Head of caudate nucleus (tissue), 42 donors: ENCODE measurements around the gene CSNK2B.
"Not testable (repeated sequence)": the region's sequence is repeated elsewhere in the genome, so short reads cannot be mapped to it uniquely, and the experiment has no call there.

Source experiments
- DNase-seq, 42 donors: peaks; one replicate each; pipeline versions ENCODE4 v3.0.0 to v3.0.0-alpha.2; 2020 to 2021; ENCODE audit warnings: mixed read lengths in 7 of 42
- intact Hi-C: fragments of 100-400 bp; cut with DNase I; formaldehyde crosslinking; loops from one replicate; pipeline ENCODE4 v1.15.0; 2022

The CSNK2B gene

DNA sequence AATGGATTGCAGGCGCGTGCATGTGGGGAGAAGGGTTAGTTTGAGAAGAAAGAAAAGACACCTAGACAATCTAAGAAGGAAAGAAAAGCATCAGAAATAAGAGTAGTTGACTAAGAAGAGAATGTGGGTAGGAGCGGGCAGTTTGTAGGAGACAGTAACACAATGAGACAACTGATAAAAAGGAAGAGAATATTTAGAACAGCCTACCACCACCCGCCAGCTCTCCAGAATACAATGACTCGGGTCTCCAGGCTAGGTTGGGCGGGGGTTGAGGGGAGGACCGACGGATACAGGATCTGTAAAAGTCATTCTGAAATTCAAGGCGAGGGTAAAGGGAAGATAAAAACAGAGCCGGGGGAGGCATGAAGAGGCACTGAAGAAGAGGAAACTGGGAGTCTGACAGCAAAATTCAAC lies 36.5 kb downstream of the CSNK2B start:
- intact Hi-C loops: no loop called here
- peak in 3 of 42 donors; percentile 26 to 50 (median 39) for DNase-seq

DNA sequence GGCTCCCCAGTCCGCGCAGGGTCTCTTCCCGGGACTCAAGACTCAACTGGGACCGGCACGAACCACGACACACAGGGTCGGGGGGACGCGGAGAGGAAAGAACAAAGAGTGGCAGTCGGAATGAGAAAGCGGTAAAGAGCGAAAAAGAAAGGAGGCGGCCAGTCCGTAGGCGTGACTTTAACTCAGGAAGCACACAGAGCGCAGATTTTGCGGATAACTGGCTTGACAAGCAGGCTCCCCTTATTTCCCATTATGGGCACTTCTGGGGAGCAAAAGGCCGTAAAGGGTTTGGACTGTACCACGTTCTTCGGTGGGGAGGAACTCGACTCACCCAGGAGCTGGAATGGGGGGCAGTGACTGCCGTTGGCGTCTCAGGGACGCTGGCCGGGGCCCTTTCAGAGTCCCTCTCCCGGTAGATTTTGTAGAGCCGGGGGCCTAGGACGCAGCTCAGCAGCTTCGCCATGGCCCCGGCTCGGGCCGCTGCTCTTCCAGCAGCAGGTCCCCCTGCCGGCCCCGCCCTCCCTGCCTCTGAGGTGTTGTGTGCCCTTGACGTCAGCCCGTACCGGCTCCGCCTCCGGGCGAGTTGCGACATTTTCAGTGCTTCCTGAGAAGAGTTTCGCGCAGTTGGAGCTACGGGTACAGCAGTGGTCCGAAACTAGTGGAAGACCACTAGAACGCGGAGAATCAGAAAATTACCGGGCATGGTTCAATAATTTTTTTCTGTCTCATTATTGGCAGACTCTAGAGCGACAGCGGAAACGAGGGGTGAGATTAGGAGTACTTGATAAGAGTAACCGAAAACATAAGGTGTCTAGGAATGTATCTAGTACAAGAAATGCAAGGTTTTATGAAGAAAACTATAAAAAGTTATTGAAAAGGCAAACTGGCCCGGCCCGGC lies 37.2 kb downstream of the CSNK2B start, which contains the start of gene ABHD16A:
TSS of gene ABHD16A (minus strand) at position 506 of the 898 bp plus-strand sequence. CDS start at position 463, 43 bp downstream.
- intact Hi-C loops: no loop called here

DNA sequence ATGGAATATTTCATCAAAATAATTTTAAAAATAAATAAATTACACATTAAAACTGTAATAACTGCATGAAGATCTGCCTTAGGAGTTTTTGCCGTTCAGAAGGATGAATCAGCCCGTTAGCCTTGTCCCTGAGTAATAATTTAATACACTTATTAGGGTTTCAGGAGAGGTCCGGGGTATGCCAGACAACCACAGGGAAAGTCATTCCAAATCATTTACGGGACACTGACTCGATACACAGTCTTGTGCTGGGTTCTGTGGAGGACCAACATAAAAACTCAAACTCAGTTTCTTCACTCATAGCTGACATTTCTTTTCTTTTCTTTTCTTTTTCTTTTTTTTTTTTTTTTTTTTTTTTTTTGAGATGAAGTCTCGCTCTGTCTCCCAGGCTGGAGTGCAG lies 40.1 kb downstream of the CSNK2B start:
- intact Hi-C loops: no loop called here
- no peak for DNase-seq

More for the DNA sequence above, 37.2 kb downstream of the CSNK2B start, which contains the start of gene ABHD16A:
- peak; percentile 97 to 100 (median 99) for DNase-seq

DNA sequence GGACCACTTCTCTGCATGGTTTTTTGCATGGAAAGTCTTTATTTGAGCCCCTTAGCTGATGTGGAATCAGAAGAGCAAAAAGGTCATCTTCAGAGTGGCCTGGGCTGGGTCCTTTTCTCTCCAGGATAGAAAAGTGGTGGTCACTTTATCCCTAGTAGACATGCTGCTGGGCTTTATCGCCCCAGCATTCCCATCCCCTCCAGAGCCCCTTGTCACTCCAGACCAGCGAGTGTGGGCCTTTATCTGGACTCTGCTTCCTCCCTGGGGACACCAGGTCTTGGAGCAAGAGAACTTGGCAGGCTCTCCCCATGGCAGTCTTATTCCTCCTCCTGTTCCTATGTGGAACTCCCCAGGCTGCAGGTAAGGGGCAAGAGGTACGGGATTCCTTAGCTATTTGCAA lies 40.7 kb downstream of the CSNK2B start, which contains the start of gene LY6G6F:
TSS of gene LY6G6F (plus strand) at position 268 of the 400 bp plus-strand sequence. CDS start at position 309, 41 bp downstream.
- DNase-seq: no peak
- intact Hi-C loops: no loop called here

DNA sequence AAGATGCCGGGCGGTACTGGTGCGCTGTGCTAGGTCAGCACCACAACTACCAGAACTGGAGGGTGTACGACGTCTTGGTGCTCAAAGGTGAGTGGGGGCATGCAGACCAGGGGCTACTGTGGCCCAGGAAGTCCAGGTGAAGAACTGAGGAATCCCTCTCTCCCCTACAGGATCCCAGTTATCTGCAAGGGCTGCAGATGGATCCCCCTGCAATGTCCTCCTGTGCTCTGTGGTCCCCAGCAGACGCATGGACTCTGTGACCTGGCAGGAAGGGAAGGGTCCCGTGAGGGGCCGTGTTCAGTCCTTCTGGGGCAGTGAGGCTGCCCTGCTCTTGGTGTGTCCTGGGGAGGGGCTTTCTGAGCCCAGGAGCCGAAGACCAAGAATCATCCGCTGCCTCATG lies 41.8 kb downstream of the CSNK2B start:
- intact Hi-C loops: no loop called here
- DNase-seq: no peak

DNA sequence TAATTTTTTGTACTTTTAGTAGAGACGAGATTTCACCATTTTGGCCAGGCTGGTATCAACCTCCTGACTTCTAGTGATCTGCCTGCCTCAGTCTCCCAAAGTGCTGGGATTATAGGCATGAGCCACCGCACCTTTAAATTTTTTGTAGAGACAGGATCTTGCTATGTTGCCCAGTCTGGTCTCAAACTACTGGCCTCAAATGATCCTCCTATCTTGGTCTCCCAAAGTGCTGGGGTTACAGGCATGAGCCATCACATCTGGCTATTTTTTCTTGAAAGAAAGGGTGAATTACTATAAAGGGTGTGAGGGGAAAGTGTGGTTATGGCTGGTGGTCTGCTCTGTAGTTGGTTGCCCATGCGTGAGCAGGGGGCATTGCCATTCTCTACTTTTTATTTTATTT lies 42.3 kb downstream of the CSNK2B start:
- no peak for DNase-seq
- intact Hi-C loops: no loop called here

DNA sequence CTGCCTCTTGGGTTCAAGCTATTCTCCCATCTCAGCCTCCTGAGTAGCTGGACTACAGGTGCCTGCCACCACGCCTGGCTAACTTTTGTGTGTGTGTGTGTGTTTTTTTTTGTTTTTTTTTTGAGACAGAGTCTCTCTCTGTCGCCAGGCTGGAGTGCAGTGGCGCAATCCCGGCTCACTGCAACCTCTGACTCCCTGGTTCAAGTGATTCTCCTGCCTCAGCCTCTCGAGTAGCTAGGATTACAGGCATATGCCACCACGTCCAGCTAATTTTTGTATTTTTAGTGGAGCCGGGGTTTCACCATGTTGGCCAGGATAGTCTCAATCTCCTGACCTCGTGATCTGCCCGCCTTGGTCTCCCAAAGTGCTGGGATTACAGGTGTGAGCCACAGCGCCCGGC lies 43.3 kb downstream of the CSNK2B start:
- DNase-seq, intact Hi-C loops: not testable (repeated sequence)

DNA sequence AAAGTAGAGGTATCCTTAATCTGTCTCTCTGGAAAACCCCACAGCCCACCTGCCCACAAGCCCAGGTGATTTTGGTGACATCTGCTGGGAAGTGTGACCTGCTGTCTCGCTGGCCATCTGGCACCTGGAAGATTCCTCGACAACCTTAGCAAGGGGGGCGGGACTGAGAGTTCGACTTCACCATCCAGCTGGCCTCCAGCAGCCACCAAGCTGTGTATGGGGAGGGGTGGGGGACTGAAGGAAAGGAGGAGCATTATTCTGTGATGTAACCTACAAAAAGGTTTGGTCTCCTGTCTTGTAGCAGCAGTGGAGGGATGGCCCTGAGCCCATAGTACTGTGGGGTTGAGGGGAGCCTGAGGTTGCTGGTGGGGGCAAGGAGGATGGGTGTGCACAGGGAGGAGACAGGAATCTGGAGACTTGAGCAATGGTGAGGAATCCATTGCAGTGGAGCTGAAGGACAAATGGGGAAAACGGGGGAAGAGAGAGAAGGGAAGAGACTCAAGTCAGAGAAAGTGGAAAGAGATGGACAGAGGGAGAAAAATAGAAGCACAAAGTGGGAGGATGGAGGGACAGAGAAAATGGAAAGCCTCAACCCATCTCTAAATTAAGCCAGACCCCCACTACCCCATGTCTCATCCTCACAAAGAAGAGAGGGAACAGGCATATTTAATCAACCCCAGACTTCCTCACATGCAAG lies 44.8 kb downstream of the CSNK2B start:
- intact Hi-C loops: no loop called here
- DNase-seq: no peak

DNA sequence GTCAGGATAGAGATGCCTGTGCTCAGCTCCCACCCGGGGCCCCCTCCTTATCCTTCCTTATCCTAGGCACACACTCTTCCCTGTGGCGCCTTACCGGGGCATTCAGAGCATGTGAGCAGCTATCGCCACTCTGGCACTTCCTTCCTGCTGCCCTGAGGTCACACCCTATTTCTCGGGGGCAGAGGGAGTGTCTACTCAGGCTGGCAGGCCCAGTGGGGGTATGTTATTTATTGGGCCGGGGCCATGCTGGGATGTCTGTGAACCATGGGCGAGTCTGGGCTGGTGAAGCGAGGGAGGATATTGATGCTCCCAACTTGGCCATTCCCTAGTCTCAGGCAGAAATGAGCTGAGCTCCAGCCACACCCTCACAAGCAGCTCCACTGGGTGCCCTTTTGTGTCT lies 45.4 kb downstream of the CSNK2B start:
- no peak for DNase-seq
- intact Hi-C loops: no loop called here

DNA sequence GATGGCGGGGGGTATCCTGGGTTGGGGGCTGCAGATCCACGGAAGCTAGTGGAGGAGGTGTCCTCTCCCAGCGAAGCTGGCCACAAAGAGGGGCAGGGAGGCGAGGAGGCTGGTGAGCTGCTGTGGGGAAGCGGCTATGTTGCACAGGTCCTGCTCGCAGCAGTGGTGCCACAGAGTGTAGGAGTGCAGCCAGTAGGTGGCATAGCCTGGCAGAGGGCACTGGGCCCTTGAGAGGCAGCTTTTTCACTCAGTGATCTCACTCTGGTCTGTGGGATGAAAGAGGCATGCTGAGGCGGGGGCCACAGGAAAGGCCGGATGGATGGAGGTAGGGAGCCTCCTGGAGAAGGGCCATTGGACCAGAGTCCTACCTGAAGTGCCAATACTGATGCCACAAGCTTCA lies 46.4 kb downstream of the CSNK2B start:
- intact Hi-C loops: no loop called here
- DNase-seq: no peak

DNA sequence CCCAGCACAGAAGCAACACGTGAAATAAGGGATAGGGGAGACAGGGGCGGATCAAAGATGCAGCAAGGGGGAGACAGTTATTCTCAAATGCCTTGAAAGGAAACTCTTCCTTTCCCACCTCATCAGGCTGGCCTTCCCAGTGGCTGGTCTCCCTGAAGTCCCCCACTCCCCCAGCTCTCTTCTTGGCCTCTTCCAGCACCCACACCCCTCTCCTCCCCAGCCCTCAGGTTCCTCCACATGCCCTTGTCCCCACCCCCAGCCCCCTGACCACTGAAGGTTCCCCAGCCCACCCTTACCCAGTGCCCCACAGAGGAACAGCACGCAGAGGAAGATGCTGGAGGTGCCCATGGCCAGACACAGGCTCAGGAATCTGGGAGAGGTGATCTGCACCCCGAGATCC lies 47.6 kb downstream of the CSNK2B start:
- no peak for DNase-seq
- intact Hi-C loops: no loop called here

DNA sequence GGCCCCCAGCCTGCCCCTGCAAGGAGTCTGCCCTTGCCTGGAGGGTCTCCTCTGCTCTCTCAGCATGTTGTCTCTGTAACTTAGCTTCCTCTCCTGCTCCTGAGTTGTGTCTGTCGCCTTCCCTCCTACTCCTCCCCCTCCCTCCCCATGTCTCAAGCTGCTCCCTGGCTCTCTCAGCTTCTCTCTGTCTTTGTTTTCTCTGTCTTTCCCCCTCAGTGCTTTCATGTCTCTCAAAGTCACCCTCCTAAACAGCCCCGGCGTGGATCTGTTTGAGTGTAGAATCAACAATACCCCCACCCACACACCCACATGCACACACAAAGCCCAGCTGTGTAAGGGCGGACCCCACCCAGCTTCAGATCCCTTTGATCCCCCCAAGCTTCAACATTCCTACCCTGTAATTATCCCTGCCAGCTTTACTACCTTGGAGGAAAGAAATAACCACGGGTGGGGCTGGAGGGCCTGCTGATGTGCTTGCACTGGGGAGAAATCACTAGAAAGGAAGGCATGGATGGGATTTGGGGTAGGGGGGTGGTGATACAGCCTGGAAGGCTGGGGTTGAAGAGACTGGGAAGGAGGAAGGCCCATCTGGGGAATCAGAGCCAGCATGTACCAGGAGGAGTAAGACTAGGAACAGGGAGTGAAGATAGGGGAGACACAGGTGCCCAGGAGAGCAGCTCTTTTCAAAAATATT lies 48.3 kb downstream of the CSNK2B start:
- intact Hi-C loops: no loop called here
- no peak for DNase-seq

DNA sequence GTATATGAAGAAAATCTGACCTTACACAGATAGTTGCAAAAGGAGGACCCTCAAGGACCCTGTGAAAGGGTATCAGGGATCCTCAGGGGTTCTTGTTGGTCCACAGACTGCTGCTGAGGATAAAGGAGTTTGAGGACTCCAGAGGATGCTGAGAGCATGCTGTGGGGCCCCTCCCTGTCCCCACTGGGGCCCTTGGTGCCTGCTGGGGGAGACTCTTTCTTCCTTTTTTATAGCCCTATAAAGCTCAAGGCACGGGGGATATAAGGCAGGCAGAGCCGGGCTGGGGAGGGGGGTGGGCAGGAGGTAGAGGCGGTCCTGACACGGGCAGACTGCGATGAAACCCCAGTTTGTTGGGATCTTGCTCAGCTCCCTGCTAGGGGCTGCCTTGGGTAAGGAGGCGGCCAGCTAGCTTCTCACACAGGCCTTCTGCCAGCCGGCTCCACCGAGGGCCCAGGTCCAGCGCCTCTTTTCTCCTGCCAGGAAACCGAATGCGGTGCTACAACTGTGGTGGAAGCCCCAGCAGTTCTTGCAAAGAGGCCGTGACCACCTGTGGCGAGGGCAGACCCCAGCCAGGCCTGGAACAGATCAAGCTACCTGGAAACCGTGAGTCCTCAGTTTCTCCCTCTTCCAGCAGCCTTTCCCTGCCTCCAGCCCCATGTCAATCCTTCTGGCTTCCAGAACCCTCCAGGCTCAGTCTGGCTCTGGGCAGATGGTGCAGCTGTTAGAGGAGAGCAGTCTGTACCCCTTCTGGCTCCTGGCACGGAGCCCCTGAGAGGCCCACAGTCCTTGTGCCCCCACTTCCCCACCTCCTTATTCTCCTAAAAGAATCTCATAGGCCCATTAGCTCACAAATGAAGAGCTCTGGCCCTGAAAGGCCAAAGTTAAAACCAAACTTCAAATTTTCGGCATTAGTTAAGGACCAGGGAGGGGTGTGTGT lies 49.4 kb downstream of the CSNK2B start, which contains the start of gene LY6G6D:
TSS of gene LY6G6D (plus strand) at position 327 of the 937 bp plus-strand sequence. CDS start at position 335, 8 bp downstream.
- intact Hi-C loops: no loop called here
- DNase-seq: no peak

DNA sequence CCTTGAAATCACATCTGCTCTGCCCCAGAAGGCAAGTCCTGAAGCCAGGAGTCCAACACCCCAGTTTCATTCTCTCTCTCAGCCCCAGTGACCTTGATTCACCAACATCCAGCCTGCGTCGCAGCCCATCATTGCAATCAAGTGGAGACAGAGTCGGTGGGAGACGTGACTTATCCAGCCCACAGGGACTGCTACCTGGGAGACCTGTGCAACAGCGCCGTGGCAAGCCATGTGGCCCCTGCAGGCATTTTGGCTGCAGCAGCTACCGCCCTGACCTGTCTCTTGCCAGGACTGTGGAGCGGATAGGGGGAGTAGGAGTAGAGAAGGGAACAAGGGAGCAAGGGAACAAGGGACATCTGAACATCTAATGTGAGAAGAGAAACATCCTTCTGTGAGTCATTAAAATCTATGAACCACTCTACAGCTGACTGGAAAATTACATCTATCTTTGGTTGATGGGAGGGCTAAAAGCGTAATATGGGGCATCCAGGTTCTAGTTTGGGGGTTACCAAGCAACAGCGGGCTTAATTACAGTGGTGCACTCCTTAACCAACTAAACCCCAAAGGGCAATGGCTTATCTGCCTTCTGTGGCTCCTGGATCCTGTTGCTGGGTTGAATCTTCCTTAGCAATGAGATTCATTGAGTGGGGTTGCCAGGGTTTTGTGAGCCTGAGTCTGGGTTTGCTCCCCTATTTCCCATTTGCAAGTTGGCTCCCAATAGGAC lies 51.8 kb downstream of the CSNK2B start:
- DNase-seq: peak in 4 of 42 donors; percentile 29 to 52 (median 38)
- intact Hi-C loops: no loop called here

DNA sequence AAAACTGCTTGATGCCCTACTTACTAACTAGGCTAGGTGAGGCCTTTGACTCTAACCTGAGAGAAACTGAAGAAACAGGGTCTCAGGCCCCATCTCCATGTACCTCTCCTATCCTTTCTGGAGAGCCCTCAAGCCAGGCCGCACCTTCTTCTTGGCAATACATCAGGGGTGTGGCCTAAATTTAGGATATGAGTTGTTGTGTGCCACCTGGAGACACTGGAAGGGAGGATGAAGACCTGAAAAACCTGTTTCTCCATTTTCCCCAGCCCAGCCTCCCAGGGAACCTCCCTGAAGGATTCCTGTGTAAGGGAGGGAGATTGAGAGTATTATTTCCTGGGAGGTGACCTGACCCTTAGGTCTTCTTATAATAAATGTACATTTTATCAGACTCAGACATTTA lies 52.4 kb downstream of the CSNK2B start:
- intact Hi-C loops: no loop called here
- DNase-seq: no peak

DNA sequence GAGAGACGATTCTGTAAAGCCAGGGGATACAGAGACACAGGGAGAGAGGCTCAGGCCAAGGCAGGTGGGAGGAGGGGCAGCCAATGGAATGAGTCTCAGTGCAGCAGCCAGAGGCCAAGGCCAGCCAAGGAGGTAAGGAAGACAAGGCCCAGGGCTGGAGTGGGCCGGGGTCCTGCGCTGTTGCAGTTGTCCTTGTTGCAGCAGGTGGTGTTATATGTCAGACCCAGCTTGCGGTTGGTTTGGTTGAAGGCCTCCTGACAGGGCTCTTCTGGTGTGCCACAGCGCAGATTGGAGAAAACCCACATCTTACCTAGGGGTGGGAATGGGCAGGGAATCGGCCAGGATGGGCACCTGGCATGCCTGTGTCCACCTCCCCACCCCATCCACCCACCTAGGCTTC lies 53.1 kb downstream of the CSNK2B start:
- DNase-seq: no peak
- intact Hi-C loops: no loop called here
